ENCODE data around the gene MRPL10. TPM values are rescaled to one million over a fixed set of nuclear protein-coding genes. Genes with fewer than 3 reads are reported as not detected.

The MRPL10 gene
- total RNA-seq, 2 experiments from 2014 or later = 70.0 to 75.2 TPM

- no peak for DNase-seq
- H3K4me3 Mint-ChIP-seq = no peak overlapping the region
- no peaks in the 10 kb centered on the region for H3K36me3 Mint-ChIP-seq
- H3K27me3 Mint-ChIP-seq = peaks cover 33% of the 10 kb centered on the region
- H3K27ac Mint-ChIP-seq = no peak overlapping the region
- H3K4me1 Mint-ChIP-seq = peaks cover 7% of the 10 kb centered on the region
- no peaks in the 10 kb centered on the region for H3K9me3 Mint-ChIP-seq
Observed at GRCh38 chr17:47867813-47868533, 36.6 kb upstream of the MRPL10 start.

- no peak for DNase-seq
- Mint-ChIP-seq H3K27me3 (peaks cover 26% of the 10 kb centered on the region), H3K36me3 (no peaks in the 10 kb centered on the region), H3K4me1 (peaks cover 9% of the 10 kb centered on the region), H3K9me3 (no peaks in the 10 kb centered on the region), H3K4me3 (no peak overlapping the region), H3K27ac (no peak overlapping the region)
Observed at GRCh38 chr17:47866941-47867340, 35.6 kb upstream of the MRPL10 start.

- no peak overlapping the region for H3K27ac Mint-ChIP-seq
- peaks cover 5% of the 10 kb centered on the region for H3K27me3 Mint-ChIP-seq
- no peaks in the 10 kb centered on the region for H3K9me3 Mint-ChIP-seq
- no peak overlapping the region for H3K4me3 Mint-ChIP-seq
- no peak for DNase-seq
- H3K4me1 Mint-ChIP-seq = peaks cover 9% of the 10 kb centered on the region
- H3K36me3 Mint-ChIP-seq = no peaks in the 10 kb centered on the region
Observed at GRCh38 chr17:47864791-47865216, 33.5 kb upstream of the MRPL10 start.

DNA sequence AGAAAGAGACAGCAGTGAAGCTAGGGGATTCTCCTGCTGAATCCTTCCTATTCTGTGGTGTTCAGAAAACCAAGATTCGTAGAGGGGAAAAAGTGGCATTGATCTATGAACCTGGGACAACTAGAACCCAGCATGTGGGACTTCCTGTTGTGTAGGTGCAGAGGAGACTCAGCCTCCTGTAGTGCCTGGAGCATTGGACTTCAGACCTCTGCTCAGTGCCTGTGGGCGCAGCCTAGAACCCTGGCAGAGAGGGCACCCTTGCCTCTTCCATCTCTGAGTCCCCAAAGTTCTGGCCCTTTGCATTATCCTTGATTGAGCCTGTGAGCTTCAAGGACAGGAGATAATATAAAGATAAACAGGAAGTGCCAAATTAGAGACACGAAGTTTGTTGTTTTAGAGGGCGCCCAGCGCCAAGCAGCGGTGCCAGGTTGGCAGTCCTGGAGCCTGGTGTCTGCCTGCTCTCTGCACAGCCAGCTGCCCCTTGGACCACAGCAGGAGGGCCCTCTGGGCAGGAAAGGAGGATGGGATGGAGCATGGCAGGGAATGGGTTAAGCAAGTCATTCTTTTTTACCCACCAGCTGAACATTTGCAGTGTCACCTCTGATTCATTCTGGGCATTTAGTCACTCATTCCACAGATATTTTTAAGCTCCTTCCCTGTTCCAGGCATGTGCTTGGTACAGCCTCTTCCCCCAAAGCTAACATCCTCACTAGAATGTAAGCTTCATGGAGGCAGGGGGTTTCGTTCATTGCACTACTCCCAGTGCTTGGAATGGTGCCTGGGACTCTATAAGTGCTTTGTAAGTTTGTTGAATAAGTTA is 31.5 kb upstream of the MRPL10 start:
- Mint-ChIP-seq H3K4me1 (peaks cover 9% of the 10 kb centered on the region), H3K9me3 (no peaks in the 10 kb centered on the region)

DNA sequence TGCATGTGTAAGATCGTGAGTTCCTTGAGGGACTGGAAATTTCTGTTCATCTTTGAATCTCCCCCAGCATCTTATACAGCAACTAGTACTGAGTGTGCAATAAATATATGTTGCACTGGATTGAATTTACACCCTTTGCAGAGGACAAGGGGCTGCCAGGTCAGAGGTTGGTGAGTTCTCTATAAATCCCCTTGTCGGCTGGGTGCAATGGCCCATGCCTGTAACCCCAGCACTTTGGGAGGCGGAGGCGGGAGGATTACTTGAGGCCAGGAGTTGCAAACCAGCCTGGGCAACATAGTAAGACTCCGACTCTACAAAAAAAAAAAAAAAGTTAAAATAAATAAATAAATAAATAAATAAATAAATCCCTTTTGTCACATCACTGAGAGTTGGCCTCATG is 29.0 kb upstream of the MRPL10 start:
- no peak for DNase-seq
- H3K4me3 Mint-ChIP-seq = no peak overlapping the region
- H3K9me3 Mint-ChIP-seq = no peaks in the 10 kb centered on the region

More for the DNA sequence above, 31.5 kb upstream of the MRPL10 start:
- Mint-ChIP-seq H3K27me3 (peaks cover 14% of the 10 kb centered on the region), H3K4me3 (no peak overlapping the region), H3K36me3 (no peaks in the 10 kb centered on the region), H3K27ac (no peak overlapping the region)
- DNase-seq = no peak

GRCh38 chr17:47857551-47858455 is 26.5 kb upstream of the MRPL10 start:
- no peaks in the 10 kb centered on the region for H3K36me3 Mint-ChIP-seq
- no peak for DNase-seq
- H3K27ac Mint-ChIP-seq = no peak overlapping the region
- no peak overlapping the region for H3K4me3 Mint-ChIP-seq
- H3K27me3 Mint-ChIP-seq = peaks cover 48% of the 10 kb centered on the region
- H3K4me1 Mint-ChIP-seq = peaks cover 4% of the 10 kb centered on the region
- H3K9me3 Mint-ChIP-seq = no peaks in the 10 kb centered on the region

More for the DNA sequence above, 29.0 kb upstream of the MRPL10 start:
- H3K27me3 Mint-ChIP-seq = peaks cover 23% of the 10 kb centered on the region
- H3K27ac Mint-ChIP-seq = no peak overlapping the region
- H3K4me1 Mint-ChIP-seq = peaks cover 9% of the 10 kb centered on the region
- no peaks in the 10 kb centered on the region for H3K36me3 Mint-ChIP-seq

DNA sequence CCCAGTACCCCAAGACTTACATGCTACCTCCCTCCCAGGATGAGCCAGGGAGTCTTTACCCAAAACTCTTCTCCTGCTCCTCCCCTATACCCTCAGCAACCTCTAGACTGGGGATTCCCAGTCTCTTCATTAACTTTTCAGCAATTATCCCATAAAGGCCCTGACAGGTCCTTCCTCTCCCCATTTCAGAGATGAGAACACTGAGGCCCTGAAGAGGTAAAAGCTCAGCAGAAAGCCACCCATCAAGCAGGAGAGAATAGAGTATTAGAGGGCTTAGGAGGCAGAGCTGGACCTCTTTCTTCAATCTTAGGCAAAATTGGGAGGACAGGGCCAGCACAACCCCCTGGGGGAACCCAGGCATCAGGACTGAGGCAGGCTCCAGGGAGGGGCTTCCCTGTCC is 25.5 kb upstream of the MRPL10 start:
- Mint-ChIP-seq H3K9me3 (no peaks in the 10 kb centered on the region), H3K4me3 (no peak overlapping the region), H3K27me3 (peaks cover 58% of the 10 kb centered on the region), H3K4me1 (peaks cover 12% of the 10 kb centered on the region), H3K27ac (no peak overlapping the region), H3K36me3 (no peaks in the 10 kb centered on the region)
- DNase-seq = no peak

GRCh38 chr17:47855737-47856136 is 24.4 kb upstream of the MRPL10 start:
- Mint-ChIP-seq H3K9me3 (no peaks in the 10 kb centered on the region), H3K4me1 (peaks cover 14% of the 10 kb centered on the region), H3K4me3 (no peak overlapping the region), H3K27me3 (peaks cover 66% of the 10 kb centered on the region), H3K27ac (no peak overlapping the region), H3K36me3 (no peaks in the 10 kb centered on the region)
- no peak for DNase-seq

- H3K4me1 Mint-ChIP-seq = peaks cover 20% of the 10 kb centered on the region
- no peak for DNase-seq
- H3K4me3 Mint-ChIP-seq = no peak overlapping the region
- no peaks in the 10 kb centered on the region for H3K9me3 Mint-ChIP-seq
- H3K36me3 Mint-ChIP-seq = no peaks in the 10 kb centered on the region
- H3K27ac Mint-ChIP-seq = no peak overlapping the region
- H3K27me3 Mint-ChIP-seq = peaks cover 78% of the 10 kb centered on the region
Observed at GRCh38 chr17:47853616-47854015, 22.3 kb upstream of the MRPL10 start.

DNA sequence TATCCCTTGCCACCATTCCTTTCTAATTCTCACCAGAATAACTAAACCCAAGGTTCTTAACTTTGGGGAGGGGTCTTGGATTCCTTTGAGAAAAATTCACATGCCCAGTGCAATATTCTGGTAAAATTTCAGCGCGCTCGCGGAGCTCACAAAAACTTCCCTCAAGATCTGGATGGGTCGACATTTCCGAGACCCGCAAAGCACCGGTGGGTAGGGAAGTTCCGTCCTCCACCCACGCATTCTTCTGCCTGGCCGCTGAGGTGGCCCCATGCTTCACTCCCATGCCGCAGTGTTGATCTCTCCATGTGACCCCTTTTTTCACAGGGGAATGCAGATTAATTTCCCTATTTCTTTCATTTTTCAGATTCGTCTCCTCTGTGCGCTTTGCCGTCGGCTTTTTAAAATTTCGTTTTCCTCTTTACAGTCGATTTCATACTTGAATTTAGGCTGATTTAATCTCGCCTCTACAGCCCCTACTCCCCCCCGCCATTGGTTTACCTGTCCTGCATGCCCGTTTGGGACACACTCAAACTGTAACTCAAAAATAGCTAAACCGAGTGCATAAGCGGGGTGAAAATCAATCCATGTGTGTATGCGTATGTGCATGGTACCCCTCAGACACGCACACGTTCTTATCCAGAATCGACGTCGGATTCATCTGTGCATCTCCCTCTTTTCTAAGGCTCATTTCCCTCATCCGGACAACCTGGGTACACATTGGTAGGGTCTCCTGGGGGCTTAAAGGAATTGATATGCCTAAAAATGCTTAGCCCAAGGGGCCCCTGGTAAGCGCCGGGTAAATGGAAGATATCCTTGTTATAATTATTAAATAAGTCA is 21.0 kb upstream of the MRPL10 start:
- H3K4me1 Mint-ChIP-seq = peaks cover 20% of the 10 kb centered on the region
- DNase-seq = peak; percentile 38
- H3K9me3 Mint-ChIP-seq = no peaks in the 10 kb centered on the region
- H3K36me3 Mint-ChIP-seq = no peaks in the 10 kb centered on the region
- peak overlapping the region; percentile 46 for H3K27ac Mint-ChIP-seq
- H3K4me3 Mint-ChIP-seq = peak overlapping the region; percentile 38
- H3K27me3 Mint-ChIP-seq = peaks cover 85% of the 10 kb centered on the region

GRCh38 chr17:47851764-47852112 is 20.4 kb upstream of the MRPL10 start:
- no peaks in the 10 kb centered on the region for H3K36me3 Mint-ChIP-seq
- H3K9me3 Mint-ChIP-seq = no peaks in the 10 kb centered on the region
- H3K27me3 Mint-ChIP-seq = peaks cover 88% of the 10 kb centered on the region

DNA sequence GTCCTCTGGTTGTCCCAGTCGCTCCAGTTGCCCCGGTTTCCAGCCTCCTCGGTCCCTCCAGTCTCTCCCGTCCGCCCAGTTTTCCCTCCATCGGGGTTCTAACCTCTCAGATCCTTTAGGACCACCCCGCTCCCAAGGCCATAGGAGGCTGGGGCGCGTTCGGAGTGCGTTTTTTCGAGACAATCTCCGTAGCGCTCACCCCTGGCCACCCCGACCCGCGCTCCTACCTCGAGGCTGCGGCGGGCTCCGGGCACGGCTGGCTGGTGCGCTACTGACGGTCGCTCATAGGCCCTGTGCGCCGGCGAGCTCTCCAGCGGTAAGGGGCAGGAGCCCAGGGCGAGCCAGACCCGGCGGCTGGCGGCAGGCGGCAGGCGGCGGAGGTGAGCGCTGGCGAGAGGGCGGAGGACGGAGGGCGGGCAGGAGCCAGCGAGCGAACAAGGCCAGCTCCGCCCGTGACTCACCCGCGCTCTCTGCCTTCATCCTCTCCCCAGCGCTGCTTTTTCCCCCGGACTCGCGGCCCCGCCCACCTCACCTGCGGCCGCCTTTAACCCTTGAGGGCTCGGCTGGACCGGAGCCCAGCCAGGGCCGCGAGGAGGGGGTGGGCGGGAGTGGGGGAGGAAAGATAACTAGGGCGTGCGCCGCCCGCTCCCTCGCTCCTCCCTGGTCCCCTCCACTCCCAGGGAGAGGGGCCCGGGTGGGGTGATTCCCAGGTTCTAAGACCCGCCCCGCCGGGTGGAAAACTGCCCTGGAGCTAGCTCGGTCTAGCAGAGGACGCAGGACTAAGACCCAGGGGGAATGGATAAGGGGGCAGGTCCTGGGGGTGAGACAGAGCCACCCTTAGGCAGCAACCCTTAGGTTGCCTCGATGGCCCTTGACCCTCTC is 19.6 kb upstream of the MRPL10 start, which contains the start of gene SP6:
SP6 (minus strand) TSS at position 472 of the 882 bp plus-strand sequence. CDS start 2,734 bp downstream, outside the sequence.
- Mint-ChIP-seq H3K4me1 (peaks cover 23% of the 10 kb centered on the region), H3K36me3 (no peaks in the 10 kb centered on the region), H3K27ac (peak within 1 kb of the TSS; percentile 46), H3K4me3 (peak within 1 kb of the TSS; percentile 38), H3K27me3 (peaks cover 91% of the 10 kb centered on the region), H3K9me3 (no peaks in the 10 kb centered on the region)
- peak; percentile 75 for DNase-seq

More at GRCh38 chr17:47851764-47852112, 20.4 kb upstream of the MRPL10 start:
- H3K4me1 Mint-ChIP-seq = peaks cover 23% of the 10 kb centered on the region
- no peak for DNase-seq
- H3K4me3 Mint-ChIP-seq = peak overlapping the region; percentile 38
- peak overlapping the region; percentile 46 for H3K27ac Mint-ChIP-seq

- no peak for DNase-seq
- Mint-ChIP-seq H3K9me3 (no peaks in the 10 kb centered on the region), H3K4me3 (peak overlapping the region; percentile 23), H3K4me1 (peaks cover 23% of the 10 kb centered on the region), H3K27ac (no peak overlapping the region), H3K27me3 (peaks cover 91% of the 10 kb centered on the region), H3K36me3 (no peaks in the 10 kb centered on the region)
Observed at GRCh38 chr17:47850373-47850691, 19.0 kb upstream of the MRPL10 start.

All from activated naive CD8-positive, alpha-beta T cell treated with anti-CD3 and anti-CD28 coated beads for 36 hours (primary cell).